Thyroid gland (tissue), 4 donors: ENCODE results near the gene PDZD2. TPM values are rescaled to one million over a fixed set of nuclear protein-coding genes. Genes with fewer than 3 reads are reported as not detected.

Source experiments
- DNase-seq, 2 donors: peaks; one replicate each; pipeline ENCODE4 v3.0.0-alpha.2; 2019
- H3K27ac ChIP-seq, 3 donors: fragments of 200-600 bp; sonication (generic); 1 replicate in 2 of 3; 2 replicates in 1 of 3; pipeline ENCODE4 v1.5.1; 2016 to 2019; ENCODE audit warnings: mild to moderate bottlenecking in 1 of 3, moderate library complexity in 1 of 3
- H3K27me3 ChIP-seq: fragments of 200-600 bp; sonication (generic); one replicate; pipeline ENCODE4 v1.5.1; 2019
- H3K36me3 ChIP-seq, 2 donors: fragments of 200-600 bp; sonication (generic); one replicate each; pipeline ENCODE4 v1.5.1; 2016 to 2019
- H3K4me1 ChIP-seq, 2 donors: fragments of 200-600 bp; sonication (generic); one replicate each; pipeline ENCODE4 v1.5.1; 2017 to 2019
- H3K4me3 ChIP-seq, 3 donors: fragments of 200-600 bp; sonication (generic); replicated peaks in 1 of 3; 1 replicate in 2 of 3; 2 replicates in 1 of 3; pipeline ENCODE4 v1.5.1; 2016; ENCODE audit warnings: mild to moderate bottlenecking in 1 of 3
- H3K9me3 ChIP-seq: fragments of 200-600 bp; sonication (generic); one replicate; pipeline ENCODE4 v1.5.1; 2017
- POLR2A ChIP-seq, 2 donors: fragments of 450-650 bp; IDR thresholded peaks; one replicate each; pipeline ENCODE4 v1.6.1; 2017; ENCODE audit warnings: antibody characterized with exemption in 2 of 2, mild to moderate bottlenecking in 2 of 2, moderate library complexity in 1 of 2
- WGBS, 2 donors: methylation state at CpG; one replicate each; pipeline ENCODE4 v1.1.5; 2017; 5-methylcytosine and 5-hydroxymethylcytosine counted together
- intact Hi-C: fragments of 100-400 bp; cut with DNase I; formaldehyde crosslinking; loops from one replicate; pipeline ENCODE4 v1.15.1; 2023
- total RNA-seq, 4 donors: library from RNA; depleted of rRNA; stranded (reverse); fragments of >200 nt; gene quantifications; one replicate each; pipeline ENCODE4 v1.2.3, GENCODE V29; 2016
- TF ChIP-seq, protein P1 (sequence below), 6 experiments: fragments of 200-600 bp in 3 of 6; fragments of 450-650 bp in 3 of 6; sonication (generic) in 3 of 6; IDR thresholded peaks; one replicate each; pipeline ENCODE4 v1.5.1; 2016 to 2019; ENCODE audit warnings: antibody characterized with exemption in 6 of 6, mild to moderate bottlenecking in 2 of 6, inconsistent platforms in 1 of 6, moderate library complexity in 1 of 6

The PDZD2 gene
- total RNA-seq, 4 donors from 2014 or later = 1.8 to 4.5 (median 3.9) TPM

DNA sequence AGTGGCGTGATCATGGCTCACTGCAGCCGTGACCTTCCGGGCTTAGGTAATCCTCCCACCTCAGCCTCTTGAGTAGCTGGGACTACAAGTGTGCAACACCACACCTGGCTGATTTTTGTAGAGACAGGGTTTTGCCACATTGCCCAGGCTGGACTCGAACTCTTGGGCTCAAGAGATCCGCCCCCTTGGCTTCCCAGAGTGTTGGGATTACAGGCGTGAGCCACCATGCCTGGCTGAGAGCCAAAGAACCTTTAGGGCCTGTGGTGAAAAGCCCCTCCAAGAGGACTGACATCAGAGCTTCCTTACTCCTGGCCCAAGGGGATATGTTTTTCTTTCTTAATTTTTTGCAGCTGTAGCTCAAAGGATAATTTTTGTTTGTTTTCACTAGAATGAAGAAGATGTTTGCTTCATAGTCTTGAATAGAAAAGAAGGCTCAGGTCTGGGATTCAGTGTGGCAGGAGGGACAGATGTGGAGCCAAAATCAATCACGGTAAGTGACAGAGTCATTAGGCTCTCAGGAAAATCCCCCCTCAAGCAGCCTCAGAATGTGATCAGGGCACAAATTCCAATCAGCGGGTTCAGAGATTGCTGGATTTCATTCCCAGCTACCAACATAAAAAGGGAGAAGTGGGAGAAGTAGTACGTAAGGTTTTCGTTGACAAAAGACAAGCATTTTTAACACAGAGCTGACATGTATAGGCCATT is 458.1 kb downstream of the PDZD2 start:
- peaks cover 7% of the 10 kb centered on the region in 2 donors for H3K36me3 ChIP-seq
- DNase-seq = peak; percentile 27 to 39
- no peak overlapping the region for H3K27ac ChIP-seq
- TF ChIP-seq, protein P1, sequence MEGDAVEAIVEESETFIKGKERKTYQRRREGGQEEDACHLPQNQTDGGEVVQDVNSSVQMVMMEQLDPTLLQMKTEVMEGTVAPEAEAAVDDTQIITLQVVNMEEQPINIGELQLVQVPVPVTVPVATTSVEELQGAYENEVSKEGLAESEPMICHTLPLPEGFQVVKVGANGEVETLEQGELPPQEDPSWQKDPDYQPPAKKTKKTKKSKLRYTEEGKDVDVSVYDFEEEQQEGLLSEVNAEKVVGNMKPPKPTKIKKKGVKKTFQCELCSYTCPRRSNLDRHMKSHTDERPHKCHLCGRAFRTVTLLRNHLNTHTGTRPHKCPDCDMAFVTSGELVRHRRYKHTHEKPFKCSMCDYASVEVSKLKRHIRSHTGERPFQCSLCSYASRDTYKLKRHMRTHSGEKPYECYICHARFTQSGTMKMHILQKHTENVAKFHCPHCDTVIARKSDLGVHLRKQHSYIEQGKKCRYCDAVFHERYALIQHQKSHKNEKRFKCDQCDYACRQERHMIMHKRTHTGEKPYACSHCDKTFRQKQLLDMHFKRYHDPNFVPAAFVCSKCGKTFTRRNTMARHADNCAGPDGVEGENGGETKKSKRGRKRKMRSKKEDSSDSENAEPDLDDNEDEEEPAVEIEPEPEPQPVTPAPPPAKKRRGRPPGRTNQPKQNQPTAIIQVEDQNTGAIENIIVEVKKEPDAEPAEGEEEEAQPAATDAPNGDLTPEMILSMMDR (IDR thresholded peaks at IDR 0.05) = no peak
- TF ChIP-seq POLR2A (IDR thresholded peaks at IDR 0.05) = no peak
- H3K4me3 ChIP-seq = no peak overlapping the region
- H3K27me3 ChIP-seq = no peaks in the 10 kb centered on the region
- H3K4me1 ChIP-seq = peaks cover 0 to 8% of the 10 kb centered on the region in 2 donors
- intact Hi-C loops = no loop called here
- H3K9me3 ChIP-seq = no peaks in the 10 kb centered on the region
- 70 to 75% methylated on average over 10 of the region's 10 CpGs for WGBS, 2 donors

DNA sequence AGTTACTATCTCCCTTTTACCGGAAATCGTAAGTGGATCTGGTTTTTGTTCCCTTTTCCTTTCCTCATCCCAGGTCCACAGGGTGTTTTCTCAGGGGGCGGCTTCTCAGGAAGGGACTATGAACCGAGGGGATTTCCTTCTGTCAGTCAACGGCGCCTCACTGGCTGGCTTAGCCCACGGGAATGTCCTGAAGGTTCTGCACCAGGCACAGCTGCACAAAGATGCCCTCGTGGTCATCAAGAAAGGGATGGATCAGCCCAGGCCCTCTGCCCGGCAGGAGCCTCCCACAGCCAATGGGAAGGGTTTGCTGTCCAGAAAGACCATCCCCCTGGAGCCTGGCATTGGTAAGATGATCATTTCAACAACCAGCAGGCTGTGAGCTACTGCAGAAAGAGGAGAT is 459.4 kb downstream of the PDZD2 start:
- no peaks in the 10 kb centered on the region for H3K9me3 ChIP-seq
- TF ChIP-seq, protein P1 (IDR thresholded peaks at IDR 0.05) = no peak
- no peak for TF ChIP-seq POLR2A (IDR thresholded peaks at IDR 0.05)
- H3K4me3 ChIP-seq = no peak overlapping the region
- intact Hi-C loops = no loop called here
- no peak overlapping the region for H3K27ac ChIP-seq
- H3K27me3 ChIP-seq = no peaks in the 10 kb centered on the region
- 64 to 73% methylated on average over 9 of the region's 9 CpGs for WGBS, 2 donors
- H3K4me1 ChIP-seq = peaks cover 0 to 3% of the 10 kb centered on the region in 2 donors
- peaks cover 14 to 19% of the 10 kb centered on the region in 2 donors for H3K36me3 ChIP-seq
- no peak for DNase-seq

DNA sequence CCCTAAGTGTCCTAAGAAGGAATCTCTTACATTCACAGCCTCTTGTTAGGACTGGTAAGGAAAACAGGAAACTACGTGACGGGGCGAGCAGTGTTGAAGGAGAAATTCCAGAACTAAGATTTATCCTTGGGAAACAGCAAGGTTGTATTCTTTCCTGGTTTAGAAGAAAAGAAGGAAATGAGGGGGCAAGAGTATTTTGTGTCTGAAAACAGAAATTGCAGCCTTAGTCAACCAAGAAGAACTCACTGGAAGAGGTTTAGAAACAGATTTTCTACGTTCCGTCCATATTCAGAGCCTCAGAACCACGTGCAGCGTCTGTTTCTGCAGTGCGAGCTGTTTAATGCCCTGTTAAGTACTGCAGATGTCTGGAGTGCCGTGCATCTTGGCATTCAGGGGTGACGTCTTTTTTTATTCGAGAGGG is 460.0 kb downstream of the PDZD2 start:
- DNase-seq = no peak
- peaks cover 0 to 3% of the 10 kb centered on the region in 2 donors for H3K4me1 ChIP-seq
- H3K36me3 ChIP-seq = peaks cover 18 to 25% of the 10 kb centered on the region in 2 donors
- intact Hi-C loops = no loop called here
- no peak for TF ChIP-seq POLR2A (IDR thresholded peaks at IDR 0.05)
- TF ChIP-seq, protein P1 (IDR thresholded peaks at IDR 0.05) = no peak
- 75 to 81% methylated on average over 11 of the region's 11 CpGs for WGBS, 2 donors
- no peaks in the 10 kb centered on the region for H3K27me3 ChIP-seq
- H3K9me3 ChIP-seq = no peaks in the 10 kb centered on the region
- H3K4me3 ChIP-seq = no peak overlapping the region
- no peak overlapping the region for H3K27ac ChIP-seq

- peaks cover 0 to 3% of the 10 kb centered on the region in 2 donors for H3K4me1 ChIP-seq
- no peaks in the 10 kb centered on the region for H3K27me3 ChIP-seq
- H3K4me3 ChIP-seq = no peak overlapping the region
- 80 to 83% methylated on average over 9 of the region's 9 CpGs for WGBS, 2 donors
- no peak for DNase-seq
- TF ChIP-seq, protein P1 (IDR thresholded peaks at IDR 0.05) = no peak
- no peak for TF ChIP-seq POLR2A (IDR thresholded peaks at IDR 0.05)
- no peak overlapping the region for H3K27ac ChIP-seq
- intact Hi-C loops = no loop called here
- no peaks in the 10 kb centered on the region for H3K9me3 ChIP-seq
- H3K36me3 ChIP-seq = peaks cover 20 to 30% of the 10 kb centered on the region in 2 donors
These were observed 460.6 kb downstream of the PDZD2 start for GRCh38 chr5:32099486-32100035.

- TF ChIP-seq, protein P1 (IDR thresholded peaks at IDR 0.05) = no peak
- TF ChIP-seq POLR2A (IDR thresholded peaks at IDR 0.05) = no peak
- no peaks in the 10 kb centered on the region for H3K9me3 ChIP-seq
- intact Hi-C loops = no loop called here
- peaks cover 0 to 3% of the 10 kb centered on the region in 2 donors for H3K4me1 ChIP-seq
- no peak overlapping the region for H3K4me3 ChIP-seq
- 84 to 89% methylated on average over 5 to 6 of the region's 6 CpGs for WGBS, 2 donors
- no peak overlapping the region for H3K27ac ChIP-seq
- no peaks in the 10 kb centered on the region for H3K27me3 ChIP-seq
- DNase-seq = no peak
- peaks cover 22 to 30% of the 10 kb centered on the region in 2 donors for H3K36me3 ChIP-seq
These were observed 461.3 kb downstream of the PDZD2 start for GRCh38 chr5:32100230-32100629.
